ENCODE data around the gene SENP1.
A peak's percentile ranks its signal among the peaks of the same experiment; 100 is the strongest.
"Not testable (repeated sequence)": the region's sequence is repeated elsewhere in the genome, so short reads cannot be mapped to it uniquely, and the experiment has no call there.

Gene SENP1

DNA sequence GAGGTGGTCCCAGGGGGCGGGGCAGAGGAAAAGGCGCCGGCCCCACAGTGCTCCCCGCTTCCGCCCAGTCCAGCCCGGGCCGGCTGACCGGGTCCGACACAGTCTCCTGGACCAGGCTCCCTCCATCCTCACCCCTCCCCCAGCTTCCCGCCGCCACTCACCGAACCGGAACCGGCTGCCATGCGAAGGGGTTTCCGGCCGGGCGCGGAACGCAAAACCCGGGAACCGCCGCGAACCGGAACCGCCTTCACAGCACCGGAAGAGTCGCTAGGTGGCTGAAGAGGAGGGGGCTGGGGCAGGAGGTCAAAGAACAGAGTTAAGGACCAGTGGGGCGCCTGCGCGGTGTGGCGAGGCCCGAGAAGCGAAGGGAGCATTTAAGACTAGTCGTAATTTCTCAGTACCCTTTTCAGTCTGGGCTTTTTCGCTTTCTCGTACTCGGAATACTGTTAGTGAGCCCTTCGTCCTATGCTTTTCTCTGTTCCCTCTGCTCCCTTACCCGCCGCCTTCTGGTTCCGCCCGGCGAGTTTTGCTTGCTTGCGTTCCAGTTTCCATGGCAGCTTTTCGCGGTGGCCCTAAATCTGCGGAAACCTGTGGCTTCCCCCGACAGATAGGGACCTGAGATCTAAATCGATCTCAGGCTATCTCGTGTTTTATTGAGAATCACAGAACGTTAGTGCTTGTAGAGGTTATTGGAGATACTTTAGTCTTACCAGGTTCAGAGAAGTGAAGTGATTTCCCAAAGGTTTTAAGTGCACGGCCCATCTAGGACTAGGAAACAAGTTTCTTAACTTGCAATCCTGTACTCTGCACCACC lies at the start of gene SENP1:
TSS of gene SENP1 (minus strand) at position 213 of the 814 bp plus-strand sequence. CDS start 4,607 bp downstream, outside the sequence.
- peak in 55 of 56 donors; percentile 54 to 94 (median 88) for DNase-seq

DNA sequence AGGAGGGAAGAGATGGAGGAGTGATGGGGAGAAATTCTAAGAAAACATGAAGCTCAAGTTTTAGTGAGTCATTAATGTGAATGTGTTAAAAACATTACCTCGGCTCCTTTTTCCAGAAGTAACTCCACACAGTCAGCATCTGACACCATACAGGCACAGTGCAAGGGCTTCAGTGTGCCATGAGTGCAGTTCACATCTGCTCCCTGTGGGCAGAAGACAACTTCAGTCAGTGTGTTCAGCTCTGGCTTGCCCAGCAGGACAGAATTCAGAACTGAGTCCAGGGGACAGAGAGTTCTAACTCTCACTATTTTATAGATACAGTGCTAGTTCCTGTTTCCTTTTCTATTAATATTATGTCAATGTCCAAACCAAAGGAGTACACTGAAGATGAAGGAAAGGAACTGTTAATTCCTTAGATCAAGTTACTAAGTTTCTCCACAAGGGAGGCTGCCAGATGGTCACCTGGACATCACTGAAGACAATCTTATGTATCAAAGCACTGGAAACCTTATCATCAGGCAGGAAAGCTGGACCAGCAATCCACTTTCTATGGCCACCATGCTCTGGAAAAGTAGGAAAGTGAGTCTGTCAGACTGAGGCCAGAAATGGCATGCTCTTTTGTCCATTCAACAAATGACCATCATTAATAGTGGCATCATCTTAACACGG lies 45.4 kb upstream of the SENP1 start:
- no peak for DNase-seq

DNA sequence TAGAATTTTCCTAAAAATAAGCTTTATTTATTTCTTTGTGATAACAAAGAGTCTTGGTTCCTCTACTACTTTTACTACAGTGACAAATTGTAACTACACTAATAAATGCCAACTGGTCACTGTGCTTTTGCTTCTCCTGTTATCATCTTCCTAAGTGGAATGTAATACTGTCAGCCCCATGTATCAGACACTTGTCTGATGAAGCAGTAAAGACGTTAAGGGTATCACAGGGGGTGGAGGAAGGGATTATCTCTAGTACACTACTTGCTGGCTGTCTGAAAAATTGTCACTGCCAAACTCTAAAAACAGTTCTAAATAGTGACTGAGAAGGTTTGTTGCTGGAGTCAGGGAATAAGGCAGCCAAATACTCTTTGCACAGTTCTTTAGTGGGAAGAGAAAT lies 40.1 kb upstream of the SENP1 start:
- DNase-seq: no peak

DNA sequence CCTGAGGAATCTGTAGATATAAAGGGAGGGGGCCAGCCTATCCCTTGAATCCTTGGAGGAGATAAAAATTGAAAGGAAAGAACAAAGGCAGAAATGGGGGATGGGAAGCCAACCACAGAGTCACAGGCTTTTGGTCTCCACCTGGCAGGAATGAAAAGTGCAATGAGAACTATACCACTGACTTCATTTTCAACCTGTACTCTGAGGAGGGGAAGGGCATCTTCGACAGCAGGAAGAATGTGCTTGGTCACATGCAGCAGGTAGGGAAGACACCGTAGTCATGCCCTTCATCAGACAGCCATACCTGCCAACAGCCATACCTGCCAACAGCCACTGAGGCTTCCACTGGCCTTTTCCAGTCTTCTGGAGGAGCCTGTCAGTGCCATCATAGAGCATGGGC lies 38.0 kb upstream of the SENP1 start:
- DNase-seq: no peak

DNA sequence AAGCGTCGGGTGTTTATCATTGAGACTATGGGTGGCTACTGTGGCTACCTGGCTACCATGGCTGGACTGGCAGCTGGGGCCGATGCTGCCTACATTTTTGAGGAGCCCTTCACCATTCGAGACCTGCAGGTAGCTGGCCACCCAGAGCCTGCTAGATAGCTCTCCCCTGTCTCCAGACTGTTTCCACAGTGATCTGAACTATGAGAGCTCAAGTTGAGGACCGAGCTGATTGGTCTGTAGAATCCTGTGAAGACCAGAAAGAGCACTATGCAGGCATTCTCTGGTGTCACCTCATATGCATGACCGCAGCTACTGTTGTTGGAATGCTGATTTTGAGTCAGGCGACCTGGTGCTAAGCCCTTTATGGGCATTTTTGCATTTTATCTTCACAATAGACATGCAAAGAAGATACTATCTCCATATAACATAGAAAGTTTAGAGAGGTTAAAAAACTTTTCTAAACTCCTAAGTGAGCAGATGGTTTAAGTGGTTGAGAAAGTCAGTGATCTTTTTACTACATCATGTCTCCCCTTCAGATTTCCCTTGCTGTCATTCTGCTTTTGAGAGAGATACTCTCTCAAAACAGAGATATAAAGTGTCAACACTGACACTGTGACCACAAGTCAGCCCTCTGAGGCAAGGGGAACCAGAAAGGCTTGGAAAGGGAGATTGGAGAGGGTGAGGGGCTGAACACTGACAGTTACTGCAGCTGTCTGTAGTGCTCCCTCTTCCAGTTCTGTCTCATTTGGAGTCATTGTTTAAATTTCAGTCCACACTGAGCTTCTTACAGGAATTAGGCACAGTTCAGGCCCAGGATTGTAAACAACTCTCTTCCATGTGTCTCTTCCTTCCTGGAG lies 37.2 kb upstream of the SENP1 start:
- no peak for DNase-seq

DNA sequence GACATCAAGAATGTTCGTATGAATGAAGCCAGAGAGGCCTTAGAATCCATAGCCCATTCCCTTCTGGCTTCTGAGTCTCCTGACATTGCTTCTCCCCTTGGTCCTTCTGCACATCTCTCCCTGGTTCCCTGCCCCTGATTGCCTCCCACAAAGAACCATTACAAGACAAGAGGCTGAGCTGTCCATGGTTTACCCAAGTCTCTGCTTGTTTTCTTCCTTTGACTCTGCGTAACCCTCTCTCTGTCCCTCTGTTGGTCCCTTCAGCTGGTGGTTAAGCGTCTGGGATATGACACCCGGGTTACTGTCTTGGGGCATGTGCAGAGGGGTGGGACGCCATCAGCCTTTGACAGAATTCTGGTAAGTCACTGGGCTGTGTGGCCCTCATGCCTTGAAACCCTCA lies 29.1 kb upstream of the SENP1 start:
- DNase-seq: no peak

DNA sequence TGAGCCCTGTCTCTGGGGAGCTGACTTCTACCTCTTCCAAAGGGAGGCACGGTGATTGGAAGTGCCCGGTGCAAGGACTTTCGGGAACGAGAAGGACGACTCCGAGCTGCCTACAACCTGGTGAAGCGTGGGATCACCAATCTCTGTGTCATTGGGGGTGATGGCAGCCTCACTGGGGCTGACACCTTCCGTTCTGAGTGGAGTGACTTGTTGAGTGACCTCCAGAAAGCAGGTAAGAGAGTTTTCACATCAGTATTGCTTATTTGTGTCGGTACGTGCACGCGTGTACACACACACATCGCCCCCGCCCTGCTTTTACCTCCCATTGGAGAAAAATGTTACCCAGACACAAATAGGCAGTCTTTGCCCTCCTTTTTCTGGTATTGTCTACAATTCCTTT lies 26.9 kb upstream of the SENP1 start:
- no peak for DNase-seq

DNA sequence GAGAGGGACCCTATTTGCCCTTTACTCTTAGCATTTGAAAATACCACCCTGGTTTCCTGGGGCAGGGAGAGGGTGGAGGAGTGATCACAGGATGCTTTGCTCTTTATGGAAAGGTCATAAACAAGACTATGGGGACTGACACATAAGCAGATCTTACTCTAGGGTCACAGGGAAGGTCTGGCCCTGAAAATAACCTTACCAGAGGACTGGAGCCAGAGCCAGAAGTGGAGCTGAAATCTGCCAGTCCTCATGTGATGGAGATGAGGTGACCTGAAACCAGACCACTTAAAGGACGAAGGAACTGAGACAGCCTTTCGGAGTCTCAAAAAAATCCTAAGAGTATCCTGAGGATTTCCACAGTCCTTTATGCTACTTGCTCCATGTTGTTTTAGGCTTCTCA lies 25.6 kb upstream of the SENP1 start:
- DNase-seq: no peak

DNA sequence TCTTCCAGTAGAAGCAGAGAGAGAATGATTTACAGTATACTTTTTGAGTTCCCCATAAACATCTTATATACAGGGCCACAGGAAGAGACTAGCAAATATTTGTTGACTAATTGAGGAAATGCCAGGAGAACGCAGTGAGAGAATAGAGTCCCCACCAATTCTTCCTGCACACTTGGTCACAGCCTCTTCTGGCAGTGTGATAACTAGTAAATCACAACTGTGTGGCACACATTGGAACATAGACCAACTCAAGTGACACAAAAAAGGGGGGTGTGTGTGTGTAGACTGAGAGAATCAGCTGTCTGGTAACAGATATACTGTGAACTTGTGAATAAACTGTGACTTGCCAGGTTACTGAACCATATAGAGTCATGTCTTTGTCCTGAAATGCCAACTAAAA lies 23.5 kb upstream of the SENP1 start:
- DNase-seq: no peak

DNA sequence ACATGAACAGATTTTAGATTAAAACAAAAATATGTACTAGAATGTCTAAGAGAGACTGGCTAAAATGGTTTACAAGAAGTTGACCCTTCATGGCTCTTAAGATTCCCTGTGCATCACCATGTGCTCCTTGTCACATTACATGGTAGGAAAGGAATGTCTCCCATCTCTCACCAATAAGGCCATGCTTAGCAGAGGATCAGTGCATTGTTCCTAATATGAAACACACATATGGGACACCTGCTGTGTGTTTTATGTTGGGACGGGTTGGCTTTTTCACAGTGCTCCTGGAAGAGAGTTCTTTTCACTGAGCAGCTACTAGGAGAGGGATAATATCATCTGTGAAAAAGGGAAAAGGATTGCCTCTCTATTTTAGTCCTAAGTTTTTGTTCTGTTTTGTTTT lies 22.9 kb upstream of the SENP1 start:
- DNase-seq: no peak

DNA sequence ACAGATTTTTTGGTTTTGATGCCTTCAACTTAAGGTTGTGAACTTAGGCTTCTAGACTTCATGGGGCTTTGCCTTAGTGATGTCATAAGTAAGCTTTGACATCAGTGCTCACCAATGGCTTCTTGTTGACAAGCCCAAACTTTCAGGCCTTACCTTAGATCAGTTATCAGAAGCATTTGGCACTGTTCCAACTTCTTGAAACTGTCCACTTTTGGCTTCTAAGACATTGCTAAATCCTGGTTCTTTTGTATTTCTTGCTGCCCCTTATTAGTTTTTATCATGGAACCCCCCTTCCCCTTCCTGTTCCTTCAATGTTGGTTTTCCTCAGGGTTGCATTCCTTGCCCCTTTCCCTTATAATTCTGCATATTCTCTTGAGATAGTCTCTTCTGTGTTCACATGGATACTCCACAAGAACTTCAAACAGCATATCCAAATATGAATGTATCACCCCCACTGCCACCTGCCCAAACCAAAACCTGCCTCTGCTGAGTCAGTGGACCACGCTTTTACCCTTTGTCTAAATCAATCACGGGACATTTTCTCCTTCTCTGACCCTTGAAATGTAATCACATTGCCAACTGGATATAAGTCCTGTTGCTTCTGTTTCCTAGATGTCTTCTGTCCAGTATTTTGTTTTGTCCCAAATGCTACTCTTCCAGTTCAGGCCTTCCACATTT lies 21.2 kb upstream of the SENP1 start:
- no peak for DNase-seq

DNA sequence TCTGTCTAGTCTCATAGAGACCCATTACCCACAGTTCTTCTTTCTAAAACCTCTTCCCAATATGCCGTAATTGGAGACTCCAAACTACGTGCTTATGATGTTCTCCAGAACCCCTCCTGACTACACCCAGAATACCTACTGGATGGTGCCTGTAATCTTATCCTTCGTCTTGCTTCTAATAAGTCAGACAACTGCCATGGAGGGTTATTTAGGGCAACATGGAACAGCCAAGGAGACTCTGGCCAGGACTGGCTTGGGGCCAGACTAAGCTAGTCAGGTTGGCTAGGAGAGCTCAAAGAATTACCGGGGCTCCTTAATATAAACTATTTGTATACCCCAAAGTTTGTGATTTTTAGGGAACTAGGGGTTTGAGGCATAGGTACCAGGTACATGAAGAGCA lies 20.1 kb upstream of the SENP1 start:
- DNase-seq: peak in 2 of 56 donors; percentile 1 to 20

DNA sequence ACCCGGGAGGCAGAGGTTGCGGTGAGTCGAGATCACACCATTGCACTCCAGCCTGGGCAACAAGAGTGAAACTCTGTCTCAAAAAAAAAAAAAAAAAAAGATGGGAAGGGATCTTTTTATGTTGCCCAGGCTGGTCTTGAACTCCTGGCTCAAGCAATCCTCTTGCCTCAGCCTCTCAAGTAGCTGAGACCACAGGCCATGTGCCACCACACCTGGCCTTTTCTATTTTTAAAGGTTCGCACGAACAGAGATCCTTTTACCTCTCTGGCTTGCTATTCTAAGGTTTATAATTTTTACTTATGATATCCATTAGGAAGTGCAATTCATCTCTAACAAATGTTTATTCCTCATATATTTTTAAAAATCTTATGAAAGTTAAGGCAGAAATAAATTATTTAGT lies 19.7 kb upstream of the SENP1 start:
- not testable (repeated sequence) for DNase-seq

DNA sequence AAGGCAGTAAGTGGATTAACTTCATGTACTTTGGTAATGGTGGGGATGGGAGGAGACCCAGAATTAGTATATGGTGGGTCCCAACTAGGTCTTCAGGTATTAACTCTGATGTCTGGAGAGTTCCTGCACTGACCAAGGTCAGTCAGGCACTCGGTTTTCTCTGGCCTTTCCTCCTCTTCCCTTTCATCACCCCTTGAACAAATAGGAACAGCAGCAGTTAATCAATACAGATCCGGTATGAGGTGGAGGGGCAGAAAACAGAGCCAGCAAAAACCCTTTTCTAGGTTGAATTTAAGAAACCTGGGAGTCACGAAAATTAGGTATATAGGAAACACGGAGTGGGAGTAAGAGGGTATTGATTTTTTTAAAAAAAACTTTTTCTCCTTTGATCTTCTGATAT lies 17.3 kb upstream of the SENP1 start:
- DNase-seq: no peak

DNA sequence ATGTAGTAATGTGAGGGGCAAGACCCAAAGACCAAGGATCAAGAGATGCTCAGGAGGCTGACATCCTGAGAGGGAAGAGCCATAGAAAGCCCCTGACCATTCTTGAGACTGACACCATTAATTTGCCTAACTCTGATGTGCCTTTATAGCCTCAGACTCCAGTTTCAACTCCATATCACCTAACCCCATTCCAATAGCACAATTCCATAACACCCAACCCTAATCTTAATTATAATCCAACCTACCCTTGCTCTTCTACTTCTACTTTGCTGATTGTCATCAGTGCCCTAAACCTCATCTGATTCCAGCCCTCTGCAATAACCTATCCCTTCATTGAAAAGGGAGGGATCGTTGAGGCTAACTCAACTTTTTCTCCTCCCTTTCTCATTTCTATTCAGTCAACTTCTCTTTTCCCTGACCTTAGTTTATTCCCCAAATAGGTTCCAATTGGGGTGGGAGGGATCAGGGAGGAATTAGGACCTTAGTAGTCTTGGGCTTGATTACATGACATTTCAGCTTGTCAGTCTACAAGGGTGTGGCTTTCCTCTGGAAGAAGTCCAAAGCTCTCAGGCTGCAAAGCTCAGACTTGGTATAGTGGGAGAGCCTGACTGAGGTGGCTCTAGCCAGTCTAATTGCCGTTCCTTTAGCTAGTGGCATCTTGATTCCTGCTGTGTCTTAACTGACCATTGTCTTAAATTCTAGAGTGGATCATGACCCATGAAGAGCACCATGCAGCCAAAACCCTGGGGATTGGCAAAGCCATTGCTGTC lies 16.4 kb upstream of the SENP1 start:
- DNase-seq: no peak

DNA sequence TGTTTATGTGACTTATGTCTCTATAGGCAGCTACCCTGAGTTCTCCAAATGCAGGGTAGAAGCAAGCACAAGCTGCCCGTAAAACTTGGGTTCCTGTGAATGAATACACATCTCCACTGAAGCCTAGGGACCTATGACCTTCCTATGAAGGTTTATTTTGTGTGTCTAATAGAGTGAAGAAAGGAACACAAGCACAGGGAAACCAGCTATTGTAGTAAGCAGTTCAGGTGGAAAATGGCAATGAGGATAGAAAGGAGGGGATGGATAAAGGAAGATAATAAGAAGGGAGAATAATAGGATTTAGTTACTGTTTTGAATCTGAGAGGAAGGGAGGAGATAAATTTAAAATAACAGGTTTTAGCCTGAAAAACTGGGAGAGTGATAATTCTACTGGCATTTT lies 15.6 kb upstream of the SENP1 start:
- no peak for DNase-seq

DNA sequence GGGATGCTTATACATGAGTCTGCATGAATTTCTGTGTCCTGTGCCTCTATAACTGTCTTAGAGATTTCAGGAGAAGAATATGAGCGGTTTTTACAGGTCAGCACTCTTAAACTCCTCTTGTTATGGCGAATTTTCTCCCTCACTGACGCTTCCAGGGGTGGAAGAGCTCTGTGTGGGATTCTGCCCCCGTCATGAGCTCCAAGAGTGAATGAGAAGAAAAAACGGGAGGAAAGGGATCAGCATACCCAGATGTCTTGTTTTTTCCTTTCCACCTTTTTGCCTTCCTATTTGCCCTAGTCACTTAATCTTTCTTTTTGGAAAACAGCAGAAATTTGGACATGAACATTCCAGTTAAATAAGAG lies 13.9 kb upstream of the SENP1 start:
- DNase-seq: peak in 6 of 56 donors; percentile 4 to 24 (median 12)

DNA sequence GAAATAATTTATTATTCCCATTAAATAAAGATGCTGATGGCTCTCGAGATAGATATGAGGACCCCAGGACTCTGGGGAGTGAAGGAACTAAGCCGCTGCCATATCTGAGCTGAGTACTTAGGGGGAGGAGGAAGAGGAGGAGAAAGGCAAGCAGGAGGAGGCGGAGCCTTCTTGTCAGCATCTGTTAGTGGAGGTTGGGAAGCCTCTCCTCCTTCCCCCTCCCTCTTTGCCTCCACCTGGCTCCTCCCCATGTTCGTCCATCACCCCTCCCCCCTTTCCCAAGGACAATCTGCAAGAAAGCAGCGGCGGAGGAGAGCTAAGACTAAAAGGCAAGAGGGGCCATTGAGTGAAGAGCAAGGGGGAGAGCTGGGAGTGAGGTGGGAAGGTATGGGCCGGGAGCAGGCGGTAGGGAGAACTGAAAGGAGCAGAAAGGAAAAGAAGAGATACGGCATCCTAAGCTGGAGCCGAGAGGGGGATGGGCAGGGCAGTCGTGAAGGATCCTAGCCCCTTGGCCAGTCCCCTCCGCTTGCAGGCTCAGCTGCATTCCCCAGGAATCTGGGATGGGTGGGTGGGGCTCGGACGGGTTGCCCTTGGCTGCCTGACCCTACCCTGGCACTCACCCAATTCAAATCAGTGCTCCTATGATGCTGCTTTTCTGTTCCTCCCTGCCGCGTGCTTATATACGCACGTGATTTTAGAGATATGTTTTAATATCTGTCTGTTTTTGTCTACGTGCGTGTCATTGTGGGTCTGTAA lies 13.4 kb upstream of the SENP1 start, which contains the start of gene PFKM:
TSS of gene PFKM (plus strand) at position 287 of the 756 bp plus-strand sequence. CDS start 3,411 bp downstream, outside the sequence.
- peak in 54 of 56 donors; percentile 13 to 90 (median 63) for DNase-seq

DNA sequence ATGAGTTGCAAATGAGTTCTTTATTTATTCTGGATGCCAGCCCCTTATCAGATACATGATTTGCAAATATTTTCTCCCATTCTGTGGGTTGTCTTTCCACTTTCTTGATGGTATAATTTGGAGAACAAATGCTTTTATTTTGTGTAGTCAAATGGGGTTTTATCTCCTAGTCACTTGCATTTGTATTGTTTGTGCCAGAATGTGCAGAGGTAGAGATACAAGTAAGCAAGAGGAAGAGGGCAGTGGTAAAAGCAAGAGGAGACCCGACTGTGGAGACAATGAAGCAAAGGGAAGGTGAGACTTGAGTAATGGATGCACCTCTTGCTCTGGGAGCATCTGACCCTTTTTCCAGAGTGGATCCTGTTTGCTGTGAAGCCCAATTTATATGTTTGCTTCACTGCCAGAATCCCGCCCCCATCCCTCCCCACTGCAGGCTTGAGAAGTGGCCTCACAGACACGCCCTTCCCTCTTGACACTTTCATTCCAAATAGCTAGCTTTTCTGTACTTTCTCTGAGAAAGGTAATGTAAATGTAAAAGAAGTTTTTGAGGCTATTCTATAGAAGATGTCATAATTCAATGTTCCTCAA lies 12.5 kb upstream of the SENP1 start:
- no peak for DNase-seq

All from nucleus accumbens (tissue), 56 donors.